GM18519 (cell line): ENCODE data around the gene MMP11.

Experiments
- ATAC-seq: cut with Tn5 transposase; IDR thresholded peaks from one replicate; pipeline ENCODE4 v1.9.1; 2021; ENCODE audit warnings: mild to moderate bottlenecking, moderate library complexity; ENCODE audit not compliant: unreplicated experiment, low FRiP score

MMP11 gene

GRCh38 chr22:23800297-23801237 lies 27.9 kb downstream of the MMP11 start:
- ATAC-seq = no peak

GRCh38 chr22:23801238-23801821 lies 28.7 kb downstream of the MMP11 start:
- no peak for ATAC-seq

- ATAC-seq = no peak
These were observed 29.3 kb downstream of the MMP11 start for GRCh38 chr22:23801886-23802377.

GRCh38 chr22:23803001-23803819 lies 30.6 kb downstream of the MMP11 start:
- no peak for ATAC-seq

- ATAC-seq = no peak
These were observed 32.2 kb downstream of the MMP11 start for GRCh38 chr22:23804781-23805291.

GRCh38 chr22:23806837-23807236 lies 34.2 kb downstream of the MMP11 start:
- ATAC-seq = no peak

- ATAC-seq = no peak
These were observed 39.7 kb downstream of the MMP11 start for GRCh38 chr22:23812378-23812777.

- no peak for ATAC-seq
These were observed 43.0 kb downstream of the MMP11 start for GRCh38 chr22:23815541-23816155.

- ATAC-seq = no peak
These were observed 43.7 kb downstream of the MMP11 start for GRCh38 chr22:23816156-23816976.

- ATAC-seq = no peak
These were observed 44.5 kb downstream of the MMP11 start for GRCh38 chr22:23817146-23817545.

- no peak for ATAC-seq
These were observed 45.9 kb downstream of the MMP11 start for GRCh38 chr22:23818541-23818940.

- no peak for ATAC-seq
These were observed 48.1 kb downstream of the MMP11 start for GRCh38 chr22:23820748-23821211.

- no peak for ATAC-seq
These were observed 49.5 kb downstream of the MMP11 start for GRCh38 chr22:23822101-23822671.

- ATAC-seq = no peak
These were observed 50.7 kb downstream of the MMP11 start for GRCh38 chr22:23823331-23823791.

- no peak for ATAC-seq
These were observed 52.0 kb downstream of the MMP11 start for GRCh38 chr22:23824476-23825245.

GRCh38 chr22:23825246-23825905 lies 52.7 kb downstream of the MMP11 start:
- ATAC-seq = no peak

- ATAC-seq = no peak
These were observed 54.1 kb downstream of the MMP11 start for GRCh38 chr22:23826510-23827350.
